HG03520 (cell line): ENCODE measurements around the gene RRAGD.

ENCODE experiments used
- ATAC-seq: cut with Tn5 transposase; IDR thresholded peaks from one replicate; pipeline ENCODE4 v1.9.1; 2021; ENCODE audit warnings: mild to moderate bottlenecking, moderate library complexity; ENCODE audit not compliant: unreplicated experiment

RRAGD gene

GRCh38 chr6:89347825-89348224 lies 64.2 kb downstream of the RRAGD start:
- ATAC-seq, result no peak

GRCh38 chr6:89346433-89346832 lies 65.6 kb downstream of the RRAGD start:
- ATAC-seq, result no peak

GRCh38 chr6:89339565-89339964 lies 72.5 kb downstream of the RRAGD start:
- no peak for ATAC-seq

- ATAC-seq, result no peak
Measured at GRCh38 chr6:89335164-89335563, 76.9 kb downstream of the RRAGD start.

- no peak for ATAC-seq
Measured at GRCh38 chr6:89330910-89331309, 81.2 kb downstream of the RRAGD start.

GRCh38 chr6:89328976-89329375 lies 83.1 kb downstream of the RRAGD start:
- no peak for ATAC-seq

GRCh38 chr6:89324304-89324703 lies 87.8 kb downstream of the RRAGD start:
- ATAC-seq, result no peak

- no peak for ATAC-seq
Measured at GRCh38 chr6:89323511-89323971, 88.5 kb downstream of the RRAGD start.

GRCh38 chr6:89321131-89321970 lies 90.7 kb downstream of the RRAGD start:
- no peak for ATAC-seq

GRCh38 chr6:89320012-89320559 lies 92.0 kb downstream of the RRAGD start:
- no peak for ATAC-seq

GRCh38 chr6:89317067-89317466 lies 95.0 kb downstream of the RRAGD start:
- ATAC-seq, result no peak

- no peak for ATAC-seq
Measured at GRCh38 chr6:89315249-89315885, 96.7 kb downstream of the RRAGD start, which contains the start of gene GABRR2. Gene GABRR2 (minus strand): TSS chr6:89315299. CDS start chr6:89315165, 134 bp downstream.

GRCh38 chr6:89314692-89315091 lies 97.4 kb downstream of the RRAGD start:
- no peak for ATAC-seq
